Liver (tissue), 9 donors: Measurements from ENCODE around the gene MAP4K2. TPM values are rescaled to one million over a fixed set of nuclear protein-coding genes. Genes with fewer than 3 reads are reported as not detected.

ENCODE experiments used
- DNase-seq: peaks from one replicate; pipeline ENCODE4 v3.0.0-alpha.2; 2017; ENCODE audit warnings: low spot score
- H3K27ac ChIP-seq, 2 donors: one replicate each; pipeline ENCODE4 v1.7.0; 2013; ENCODE audit warnings: inconsistent platforms in 2 of 2, low read length in 2 of 2, control low read depth in 1 of 2, low read depth in 1 of 2, mild to moderate bottlenecking in 1 of 2
- H3K27me3 ChIP-seq, 4 donors: one replicate each; pipeline versions ENCODE4 v1.6.1 to v1.7.0; 2013; ENCODE audit warnings: low read length in 3 of 4, inconsistent platforms in 1 of 4, mild to moderate bottlenecking in 1 of 4, moderate library complexity in 1 of 4; ENCODE audit not compliant: control insufficient read depth in 4 of 4, insufficient read depth in 4 of 4
- H3K36me3 ChIP-seq, 4 donors: one replicate each; pipeline versions ENCODE4 v1.6.1 to v1.7.0; 2013; ENCODE audit warnings: low read length in 3 of 4, mild to moderate bottlenecking in 3 of 4, low read depth in 1 of 4, moderate library complexity in 1 of 4; ENCODE audit not compliant: control insufficient read depth in 4 of 4, insufficient read depth in 3 of 4
- H3K4me1 ChIP-seq, 4 donors: one replicate each; pipeline versions ENCODE4 v1.6.1 to v1.7.0; 2013; ENCODE audit warnings: low read length in 3 of 4, mild to moderate bottlenecking in 3 of 4, moderate library complexity in 1 of 4; ENCODE audit not compliant: control insufficient read depth in 4 of 4, insufficient read depth in 4 of 4
- H3K4me3 ChIP-seq, 3 donors: one replicate each; pipeline versions ENCODE4 v1.6.1 to v1.7.0; 2013; ENCODE audit warnings: low read length in 3 of 3, control low read depth in 1 of 3, low read depth in 1 of 3, mild to moderate bottlenecking in 1 of 3
- H3K9ac ChIP-seq, 2 donors: one replicate each; pipeline ENCODE4 v1.7.0; 2013; ENCODE audit warnings: low read length in 2 of 2, mild to moderate bottlenecking in 2 of 2, moderate library complexity in 2 of 2, control low read depth in 1 of 2, low read depth in 1 of 2
- H3K9me3 ChIP-seq, 4 donors: one replicate each; pipeline versions ENCODE4 v1.6.1 to v1.7.0; 2013; ENCODE audit warnings: low read length in 3 of 4; ENCODE audit not compliant: control insufficient read depth in 4 of 4
- EGR1 ChIP-seq, 2 donors: IDR thresholded peaks; 2 replicates each; pipeline ENCODE4 v1.6.1; 2016 to 2018; ENCODE audit warnings: antibody characterized with exemption in 2 of 2, low read depth in 2 of 2
- GABPA ChIP-seq, 2 donors: IDR thresholded peaks in 1 of 2; conservative IDR thresholded peaks in 1 of 2; 2 replicates each; pipeline ENCODE4 v1.6.1; 2016; ENCODE audit warnings: antibody characterized with exemption in 2 of 2, mild to moderate bottlenecking in 1 of 2, moderate library complexity in 1 of 2
- HNF4A ChIP-seq, 2 donors: conservative IDR thresholded peaks; 2 replicates each; pipeline ENCODE4 v1.6.1; 2016; ENCODE audit warnings: antibody characterized with exemption in 2 of 2, mild to moderate bottlenecking in 2 of 2
- HNF4G ChIP-seq: IDR thresholded peaks from 2 replicates; pipeline ENCODE4 v1.6.1; 2016; ENCODE audit warnings: antibody characterized with exemption
- NR2F2 ChIP-seq: IDR thresholded peaks from 2 replicates; pipeline ENCODE4 v1.6.1; 2016; ENCODE audit warnings: antibody characterized with exemption
- RXRA ChIP-seq, 2 donors: IDR thresholded peaks; 2 replicates each; pipeline ENCODE4 v1.6.1; 2017 to 2018; ENCODE audit warnings: antibody characterized with exemption in 2 of 2, mild to moderate bottlenecking in 1 of 2
- TAF1 ChIP-seq: conservative IDR thresholded peaks from 2 replicates; pipeline ENCODE4 v1.6.1; 2016; ENCODE audit warnings: antibody characterized with exemption, mild to moderate bottlenecking
- YY1 ChIP-seq: IDR thresholded peaks from 2 replicates; pipeline ENCODE4 v1.6.1; 2016; ENCODE audit warnings: antibody characterized with exemption, mild to moderate bottlenecking
- WGBS: extraction: QIAGEN DNeasy Blood & Tissue Kit; methylation state at CpG from one replicate; pipeline ENCODE4 v1.1.7; 2013; 5-methylcytosine and 5-hydroxymethylcytosine counted together
- polyA plus RNA-seq, 2 donors: library from polyadenylated mRNA; stranded (reverse) in 1 of 2; unstranded in 1 of 2; fragments of 200-250 nt in 1 of 2; fragments of >200 nt in 1 of 2; fragmentation: Nextera tagmentation in 1 of 2; extraction: Ambion mirVana in 1 of 2; gene quantifications; one replicate each; pipeline versions ENCODE4 v1.2.1 to v1.2.3, GENCODE V29; 2013 to 2015
- total RNA-seq, 2 donors: library from RNA; depleted of rRNA; stranded (reverse); fragments of >200 nt; gene quantifications; one replicate each; pipeline ENCODE4 v1.2.3, GENCODE V29; 2014
- TF ChIP-seq, protein P1 (sequence below): fragments of 150-350 bp; IDR thresholded peaks from 2 replicates; pipeline ENCODE4 v1.5.1; 2017; ENCODE audit warnings: improper control_type of control experiment, low read depth, low read length; ENCODE audit not compliant: missing input control
- TF ChIP-seq, protein P2 (sequence below): IDR thresholded peaks from 2 replicates; pipeline ENCODE4 v1.6.1; 2016; ENCODE audit warnings: antibody characterized with exemption, mild to moderate bottlenecking
- TF ChIP-seq, protein P3 (sequence below): IDR thresholded peaks from 2 replicates; pipeline ENCODE4 v1.6.1; 2016; ENCODE audit warnings: antibody characterized with exemption
- TF ChIP-seq, protein P4 (sequence below): IDR thresholded peaks from 2 replicates; pipeline ENCODE4 v1.6.1; 2016; ENCODE audit warnings: antibody characterized with exemption
- donor health status: healthy.
- donor health status: healthy.
- donor health status: healthy.
- donor health status: healthy.
- donor health status: healthy.

The MAP4K2 gene
- total and polyA plus RNA-seq, 4 donors: 2.1 to 6.9 (median 3.5) TPM

DNA sequence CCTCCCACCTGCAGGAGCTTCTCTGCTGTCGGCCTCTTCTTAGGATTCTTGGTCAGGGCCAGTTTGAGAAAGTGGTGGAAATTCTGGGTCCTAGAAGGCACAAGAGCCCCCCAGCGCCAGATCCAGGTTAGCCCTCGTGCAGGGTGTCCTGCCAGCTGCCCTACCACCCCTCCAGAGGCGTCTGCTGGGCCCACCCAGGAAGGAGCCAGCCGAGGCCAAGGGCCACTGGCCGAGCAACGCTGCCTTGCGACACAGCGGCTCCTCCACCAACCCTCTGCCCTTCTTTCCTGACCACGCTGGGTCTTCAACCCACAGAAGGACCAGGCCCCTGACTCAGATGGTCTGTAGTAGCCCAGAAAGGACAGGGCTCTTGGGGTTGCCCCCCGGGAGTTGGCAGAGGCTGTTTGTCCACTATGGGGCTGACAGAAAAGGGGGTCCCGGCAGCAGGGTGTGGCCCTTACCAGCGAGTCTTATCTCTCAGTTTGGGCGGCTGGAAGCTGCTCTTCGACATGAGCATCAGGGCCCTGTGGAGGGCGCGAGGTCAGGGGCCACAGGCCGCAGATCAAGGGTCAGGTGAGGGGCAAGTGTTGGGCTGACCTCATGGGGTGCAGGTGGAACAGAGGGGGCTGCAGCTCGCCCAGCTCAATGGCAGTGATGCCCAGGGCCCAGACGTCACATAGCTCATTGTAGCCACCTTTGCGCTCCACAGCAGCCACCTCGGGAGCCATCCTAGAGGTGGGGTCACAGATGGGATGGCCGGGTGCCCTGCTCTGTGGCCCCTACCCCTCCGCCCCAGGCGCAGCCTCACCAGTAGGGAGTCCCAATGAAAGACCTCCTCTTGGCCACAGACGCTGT is 2.5 kb downstream of the MAP4K2 start:
- Histone ChIP-seq H3K36me3 (peaks cover 3 to 14% (median 8%) of the 10 kb centered on the region in 4 donors), H3K4me1 (peaks cover 3 to 18% (median 10%) of the 10 kb centered on the region in 4 donors), H3K27me3 (no peaks in the 10 kb centered on the region), H3K27ac (no peak overlapping the region), H3K9ac (no peak overlapping the region), H3K4me3 (no peak overlapping the region), H3K9me3 (no peaks in the 10 kb centered on the region)
- TF ChIP-seq TAF1 (no peak), HNF4A (conservative IDR thresholded peaks at IDR 0.05) (no peak), GABPA (IDR thresholded peaks at IDR 0.05 in 1 of 2, conservative IDR thresholded peaks at IDR 0.05 in 1 of 2) (no peak), RXRA (IDR thresholded peaks at IDR 0.05) (no peak), EGR1 (IDR thresholded peaks at IDR 0.05; ENCODE audit: low read depth in 2 of 2) (no peak), YY1 (no peak)
- TF ChIP-seq, protein P1, sequence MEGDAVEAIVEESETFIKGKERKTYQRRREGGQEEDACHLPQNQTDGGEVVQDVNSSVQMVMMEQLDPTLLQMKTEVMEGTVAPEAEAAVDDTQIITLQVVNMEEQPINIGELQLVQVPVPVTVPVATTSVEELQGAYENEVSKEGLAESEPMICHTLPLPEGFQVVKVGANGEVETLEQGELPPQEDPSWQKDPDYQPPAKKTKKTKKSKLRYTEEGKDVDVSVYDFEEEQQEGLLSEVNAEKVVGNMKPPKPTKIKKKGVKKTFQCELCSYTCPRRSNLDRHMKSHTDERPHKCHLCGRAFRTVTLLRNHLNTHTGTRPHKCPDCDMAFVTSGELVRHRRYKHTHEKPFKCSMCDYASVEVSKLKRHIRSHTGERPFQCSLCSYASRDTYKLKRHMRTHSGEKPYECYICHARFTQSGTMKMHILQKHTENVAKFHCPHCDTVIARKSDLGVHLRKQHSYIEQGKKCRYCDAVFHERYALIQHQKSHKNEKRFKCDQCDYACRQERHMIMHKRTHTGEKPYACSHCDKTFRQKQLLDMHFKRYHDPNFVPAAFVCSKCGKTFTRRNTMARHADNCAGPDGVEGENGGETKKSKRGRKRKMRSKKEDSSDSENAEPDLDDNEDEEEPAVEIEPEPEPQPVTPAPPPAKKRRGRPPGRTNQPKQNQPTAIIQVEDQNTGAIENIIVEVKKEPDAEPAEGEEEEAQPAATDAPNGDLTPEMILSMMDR: no peak
- TF ChIP-seq, protein P2, sequence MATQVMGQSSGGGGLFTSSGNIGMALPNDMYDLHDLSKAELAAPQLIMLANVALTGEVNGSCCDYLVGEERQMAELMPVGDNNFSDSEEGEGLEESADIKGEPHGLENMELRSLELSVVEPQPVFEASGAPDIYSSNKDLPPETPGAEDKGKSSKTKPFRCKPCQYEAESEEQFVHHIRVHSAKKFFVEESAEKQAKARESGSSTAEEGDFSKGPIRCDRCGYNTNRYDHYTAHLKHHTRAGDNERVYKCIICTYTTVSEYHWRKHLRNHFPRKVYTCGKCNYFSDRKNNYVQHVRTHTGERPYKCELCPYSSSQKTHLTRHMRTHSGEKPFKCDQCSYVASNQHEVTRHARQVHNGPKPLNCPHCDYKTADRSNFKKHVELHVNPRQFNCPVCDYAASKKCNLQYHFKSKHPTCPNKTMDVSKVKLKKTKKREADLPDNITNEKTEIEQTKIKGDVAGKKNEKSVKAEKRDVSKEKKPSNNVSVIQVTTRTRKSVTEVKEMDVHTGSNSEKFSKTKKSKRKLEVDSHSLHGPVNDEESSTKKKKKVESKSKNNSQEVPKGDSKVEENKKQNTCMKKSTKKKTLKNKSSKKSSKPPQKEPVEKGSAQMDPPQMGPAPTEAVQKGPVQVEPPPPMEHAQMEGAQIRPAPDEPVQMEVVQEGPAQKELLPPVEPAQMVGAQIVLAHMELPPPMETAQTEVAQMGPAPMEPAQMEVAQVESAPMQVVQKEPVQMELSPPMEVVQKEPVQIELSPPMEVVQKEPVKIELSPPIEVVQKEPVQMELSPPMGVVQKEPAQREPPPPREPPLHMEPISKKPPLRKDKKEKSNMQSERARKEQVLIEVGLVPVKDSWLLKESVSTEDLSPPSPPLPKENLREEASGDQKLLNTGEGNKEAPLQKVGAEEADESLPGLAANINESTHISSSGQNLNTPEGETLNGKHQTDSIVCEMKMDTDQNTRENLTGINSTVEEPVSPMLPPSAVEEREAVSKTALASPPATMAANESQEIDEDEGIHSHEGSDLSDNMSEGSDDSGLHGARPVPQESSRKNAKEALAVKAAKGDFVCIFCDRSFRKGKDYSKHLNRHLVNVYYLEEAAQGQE: no peak
- TF ChIP-seq, protein P3, sequence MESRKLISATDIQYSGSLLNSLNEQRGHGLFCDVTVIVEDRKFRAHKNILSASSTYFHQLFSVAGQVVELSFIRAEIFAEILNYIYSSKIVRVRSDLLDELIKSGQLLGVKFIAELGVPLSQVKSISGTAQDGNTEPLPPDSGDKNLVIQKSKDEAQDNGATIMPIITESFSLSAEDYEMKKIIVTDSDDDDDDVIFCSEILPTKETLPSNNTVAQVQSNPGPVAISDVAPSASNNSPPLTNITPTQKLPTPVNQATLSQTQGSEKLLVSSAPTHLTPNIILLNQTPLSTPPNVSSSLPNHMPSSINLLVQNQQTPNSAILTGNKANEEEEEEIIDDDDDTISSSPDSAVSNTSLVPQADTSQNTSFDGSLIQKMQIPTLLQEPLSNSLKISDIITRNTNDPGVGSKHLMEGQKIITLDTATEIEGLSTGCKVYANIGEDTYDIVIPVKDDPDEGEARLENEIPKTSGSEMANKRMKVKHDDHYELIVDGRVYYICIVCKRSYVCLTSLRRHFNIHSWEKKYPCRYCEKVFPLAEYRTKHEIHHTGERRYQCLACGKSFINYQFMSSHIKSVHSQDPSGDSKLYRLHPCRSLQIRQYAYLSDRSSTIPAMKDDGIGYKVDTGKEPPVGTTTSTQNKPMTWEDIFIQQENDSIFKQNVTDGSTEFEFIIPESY: no peak
- TF ChIP-seq, protein P4, sequence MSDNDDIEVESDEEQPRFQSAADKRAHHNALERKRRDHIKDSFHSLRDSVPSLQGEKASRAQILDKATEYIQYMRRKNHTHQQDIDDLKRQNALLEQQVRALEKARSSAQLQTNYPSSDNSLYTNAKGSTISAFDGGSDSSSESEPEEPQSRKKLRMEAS: no peak
- 85% methylated on average over 26 of the region's 26 CpGs for WGBS
- no peak for DNase-seq

DNA sequence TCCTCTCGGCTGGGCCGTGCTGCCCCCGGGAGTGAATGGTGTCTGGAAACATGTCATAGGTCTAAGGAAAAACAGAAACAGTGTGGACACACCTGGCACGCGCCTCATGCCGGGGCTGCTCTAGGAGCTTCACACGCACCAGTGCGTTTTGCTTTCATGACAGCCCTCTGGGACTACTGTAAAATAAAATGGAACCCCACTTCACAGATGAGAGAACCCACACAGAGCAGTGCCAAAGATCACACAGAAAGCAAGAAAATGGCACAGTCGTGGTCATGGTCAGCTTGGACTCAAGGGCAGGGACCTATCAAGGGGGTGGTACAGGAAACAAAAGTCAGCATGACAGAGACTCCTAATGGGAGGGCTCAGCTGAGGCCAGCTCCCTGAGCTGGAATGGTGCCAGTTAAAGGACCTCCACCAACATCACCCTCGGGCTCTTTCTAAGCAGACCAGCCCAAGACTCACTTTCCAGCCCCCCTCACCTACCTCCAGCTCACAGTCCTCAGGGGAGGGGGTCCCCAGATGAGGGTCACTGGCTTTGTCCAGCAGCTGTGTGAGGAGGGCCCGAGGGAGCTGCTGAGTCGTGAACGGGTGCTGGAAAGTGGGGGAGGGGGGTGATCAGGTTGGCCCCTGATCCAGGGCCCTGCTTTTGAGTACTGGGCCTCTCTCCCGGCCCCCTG is 3.3 kb downstream of the MAP4K2 start:
- Histone ChIP-seq H3K4me1 (peaks cover 3 to 18% (median 10%) of the 10 kb centered on the region in 4 donors), H3K27me3 (no peaks in the 10 kb centered on the region), H3K9ac (no peak overlapping the region), H3K9me3 (no peaks in the 10 kb centered on the region), H3K4me3 (no peak overlapping the region), H3K36me3 (peaks cover under 1 to 7% (median 4%) of the 10 kb centered on the region in 4 donors), H3K27ac (no peak overlapping the region)
- WGBS: 85% methylated on average over 14 of the region's 14 CpGs
- DNase-seq: no peak
- TF ChIP-seq, protein P3: no peak
- TF ChIP-seq RXRA (IDR thresholded peaks at IDR 0.05): peak in 1 of 2 donors; percentile 16
- no peak for TF ChIP-seq NR2F2
- no peak for TF ChIP-seq HNF4G
- TF ChIP-seq, protein P1: no peak
